Brain microvascular endothelial cell (primary cell): ENCODE measurements around the gene CENPU.

Experiments used
- DNase-seq: peaks from one replicate; pipeline ENCODE4 v3.0.0-alpha.2; 2020
- H3K27ac ChIP-seq: fragments of 250-450 bp; sonication (Bioruptor Pico); 2 replicates; pipeline ENCODE4 v1.5.1; 2020; ENCODE audit warnings: mild to moderate bottlenecking, moderate library complexity
- H3K27me3 ChIP-seq: fragments of 250-450 bp; sonication (Bioruptor Pico); replicated peaks from 2 replicates; pipeline ENCODE4 v1.5.1; 2020; ENCODE audit warnings: mild to moderate bottlenecking
- H3K36me3 ChIP-seq: fragments of 250-450 bp; sonication (Bioruptor Pico); replicated peaks from 2 replicates; pipeline ENCODE4 v1.5.1; 2020; ENCODE audit warnings: mild to moderate bottlenecking
- H3K4me3 ChIP-seq: 2 replicates; pipeline ENCODE4 v1.5.1; 2011; ENCODE audit warnings: low read depth, mild to moderate bottlenecking, control low read depth, low read length, moderate library complexity
- in situ Hi-C: cut with HindIII; loops from 2 replicates; pipeline ENCODE4 v1.10.0; 2017; ENCODE audit warnings: low sequenced_read_pairs, low pct_ligation_motif_present
- TF ChIP-seq, protein P1 (sequence below): IDR thresholded peaks from 2 replicates; pipeline ENCODE4 v1.5.1; 2011; ENCODE audit warnings: low read depth, mild to moderate bottlenecking, moderate library complexity, low read length, control low read depth, inconsistent platforms; ENCODE audit errors: missing control alignments

The CENPU gene

DNA sequence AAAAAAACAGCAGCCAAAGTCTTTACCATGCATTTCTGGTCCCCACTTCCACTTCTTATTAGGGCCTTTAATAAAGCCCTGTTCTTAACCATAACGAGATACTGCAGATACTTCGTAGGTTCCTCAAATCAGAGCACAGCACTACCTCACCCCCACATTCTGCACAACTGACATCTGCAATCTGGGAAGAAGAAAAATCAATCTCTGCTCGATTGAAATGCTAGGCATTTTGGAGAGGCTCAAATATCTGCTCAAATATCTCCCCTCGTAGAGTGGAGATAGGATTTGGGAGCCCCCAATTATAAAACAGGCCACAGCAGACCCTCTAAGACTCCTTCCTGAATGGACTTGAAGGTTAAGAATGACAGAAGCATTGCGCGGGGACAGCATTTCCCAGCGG lies 40.3 kb upstream of the CENPU start:
- no peaks in the 10 kb centered on the region for H3K27me3 ChIP-seq
- TF ChIP-seq, protein P1, sequence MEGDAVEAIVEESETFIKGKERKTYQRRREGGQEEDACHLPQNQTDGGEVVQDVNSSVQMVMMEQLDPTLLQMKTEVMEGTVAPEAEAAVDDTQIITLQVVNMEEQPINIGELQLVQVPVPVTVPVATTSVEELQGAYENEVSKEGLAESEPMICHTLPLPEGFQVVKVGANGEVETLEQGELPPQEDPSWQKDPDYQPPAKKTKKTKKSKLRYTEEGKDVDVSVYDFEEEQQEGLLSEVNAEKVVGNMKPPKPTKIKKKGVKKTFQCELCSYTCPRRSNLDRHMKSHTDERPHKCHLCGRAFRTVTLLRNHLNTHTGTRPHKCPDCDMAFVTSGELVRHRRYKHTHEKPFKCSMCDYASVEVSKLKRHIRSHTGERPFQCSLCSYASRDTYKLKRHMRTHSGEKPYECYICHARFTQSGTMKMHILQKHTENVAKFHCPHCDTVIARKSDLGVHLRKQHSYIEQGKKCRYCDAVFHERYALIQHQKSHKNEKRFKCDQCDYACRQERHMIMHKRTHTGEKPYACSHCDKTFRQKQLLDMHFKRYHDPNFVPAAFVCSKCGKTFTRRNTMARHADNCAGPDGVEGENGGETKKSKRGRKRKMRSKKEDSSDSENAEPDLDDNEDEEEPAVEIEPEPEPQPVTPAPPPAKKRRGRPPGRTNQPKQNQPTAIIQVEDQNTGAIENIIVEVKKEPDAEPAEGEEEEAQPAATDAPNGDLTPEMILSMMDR: no peak
- H3K4me3 ChIP-seq: no peak overlapping the region
- H3K36me3 ChIP-seq: no peaks in the 10 kb centered on the region
- no peak overlapping the region for H3K27ac ChIP-seq
- in situ Hi-C loops: no loop called here
- DNase-seq: no peak

DNA sequence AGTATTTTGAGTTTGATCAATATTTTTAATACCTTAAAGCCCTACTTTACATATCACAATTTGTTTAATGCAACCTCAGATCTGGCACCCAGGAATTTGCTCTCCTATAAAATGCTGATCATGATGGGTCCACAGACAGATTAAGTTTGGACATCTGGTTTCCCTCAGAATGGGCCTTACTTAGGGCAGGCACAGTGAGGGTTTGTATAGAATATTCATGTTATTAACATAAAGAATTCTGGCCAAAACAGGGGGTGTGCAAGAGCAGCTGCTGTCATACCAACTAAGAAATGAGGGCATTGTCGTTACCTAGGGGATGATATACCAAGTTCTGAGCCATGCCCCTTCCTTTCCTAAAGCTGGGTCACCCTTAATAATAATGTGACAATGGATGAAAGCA lies 37.5 kb upstream of the CENPU start:
- in situ Hi-C loops: no loop called here
- Histone ChIP-seq H3K27ac (no peak overlapping the region), H3K36me3 (peaks cover 1% of the 10 kb centered on the region), H3K27me3 (no peaks in the 10 kb centered on the region), H3K4me3 (no peak overlapping the region)
- TF ChIP-seq, protein P1: no peak
- DNase-seq: no peak

DNA sequence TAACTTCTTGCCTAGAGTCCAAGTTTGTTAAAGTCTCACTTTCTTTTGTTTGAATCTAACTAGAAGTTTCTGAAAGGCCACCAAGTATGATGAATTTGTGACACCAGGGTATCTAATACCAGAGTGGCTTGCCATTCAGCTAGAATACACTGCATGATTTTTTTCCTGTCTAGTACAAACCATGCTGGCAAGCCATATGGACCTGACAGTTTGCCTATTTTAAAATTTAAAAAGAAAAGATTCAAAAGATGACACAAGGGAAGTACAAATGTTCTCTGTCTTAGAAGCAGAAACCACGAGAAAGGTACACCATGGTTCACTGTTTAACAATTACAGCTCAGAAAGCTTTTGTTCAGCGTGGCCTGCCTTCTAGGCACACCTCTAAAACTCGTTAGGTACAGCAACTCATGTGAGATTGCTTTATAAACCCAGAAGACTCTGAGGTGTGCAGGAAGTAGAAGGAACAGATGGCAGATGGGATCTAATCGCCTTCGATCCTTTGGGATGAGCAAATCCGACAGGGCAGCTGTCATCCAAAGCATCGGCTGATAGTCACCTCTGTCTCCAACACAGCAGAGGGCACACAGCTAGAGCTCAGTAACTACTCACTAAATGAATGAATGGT lies 35.4 kb upstream of the CENPU start:
- no peak for DNase-seq
- Histone ChIP-seq H3K4me3 (no peak overlapping the region), H3K27me3 (no peaks in the 10 kb centered on the region), H3K27ac (no peak overlapping the region), H3K36me3 (peaks cover 3% of the 10 kb centered on the region)
- in situ Hi-C loops: no loop called here
- TF ChIP-seq, protein P1: no peak

GRCh38 chr4:184768296-184768695 lies 34.4 kb upstream of the CENPU start:
- TF ChIP-seq, protein P1: no peak
- DNase-seq: no peak
- in situ Hi-C loops: no loop called here
- Histone ChIP-seq H3K36me3 (peaks cover 3% of the 10 kb centered on the region), H3K4me3 (no peak overlapping the region), H3K27me3 (no peaks in the 10 kb centered on the region), H3K27ac (no peak overlapping the region)

GRCh38 chr4:184766446-184766845 lies 32.5 kb upstream of the CENPU start:
- H3K27ac ChIP-seq: no peak overlapping the region
- H3K4me3 ChIP-seq: no peak overlapping the region
- no peak for DNase-seq
- TF ChIP-seq, protein P1: no peak
- peaks cover 3% of the 10 kb centered on the region for H3K36me3 ChIP-seq
- in situ Hi-C loops: no loop called here
- H3K27me3 ChIP-seq: no peaks in the 10 kb centered on the region
